ENCODE measurements around the gene PAX5.

DNA sequence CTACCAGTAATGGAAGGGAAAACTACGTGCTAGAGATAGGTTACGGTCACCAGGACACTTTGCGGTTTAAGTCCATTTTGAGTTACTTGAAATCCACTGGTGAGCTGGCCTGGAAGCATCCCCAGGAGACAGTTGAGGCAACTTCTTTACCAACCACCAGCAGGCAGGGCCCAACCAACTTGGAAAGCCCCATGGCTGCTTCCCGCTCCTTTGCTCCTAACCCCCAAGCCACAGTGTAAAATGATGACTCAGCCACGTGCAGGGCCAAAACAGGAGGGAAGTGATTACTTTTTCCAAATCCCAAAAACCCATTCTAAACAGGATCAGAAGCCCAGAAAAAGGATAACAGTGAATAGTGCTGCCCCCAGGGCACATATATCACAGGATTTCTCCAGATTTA lies 87.4 kb downstream of the PAX5 start:
- TF ChIP-seq CTCF (IDR thresholded peaks at IDR 0.05; ENCODE audit: low read depth, low read length, poor library complexity, severe bottlenecking), result no peak
- TF ChIP-seq EZH2phosphoT487 (IDR thresholded peaks at IDR 0.05; ENCODE audit: borderline replicate concordance, low read length), result no peak

Measured in DOHH2 (cell line).